Neural progenitor cell (in vitro differentiated cells): ENCODE data around the gene ITGBL1. TPM values are rescaled to one million over a fixed set of nuclear protein-coding genes. Genes with fewer than 3 reads are reported as not detected.

Experiments used
- DNase-seq: peaks from one replicate; pipeline ENCODE4 v3.0.0-alpha.2; 2016; ENCODE audit warnings: low spot score
- H2AFZ ChIP-seq: fragments of 200-600 bp; sonication (generic); replicated peaks from 2 replicates; pipeline ENCODE4 v1.6.1; 2016; ENCODE audit warnings: antibody characterized with exemption
- H3F3A ChIP-seq: fragments of 200-600 bp; sonication (generic); 2 replicates; pipeline ENCODE4 v1.6.1; 2016; ENCODE audit warnings: antibody characterized with exemption, low read depth
- H3K27ac ChIP-seq: fragments of 200-600 bp; sonication (generic); 2 replicates; pipeline ENCODE4 v1.5.1; 2016; ENCODE audit warnings: mild to moderate bottlenecking
- H3K27me3 ChIP-seq: fragments of 200-600 bp; sonication (generic); 2 replicates; pipeline ENCODE4 v1.6.1; 2016; ENCODE audit warnings: mild to moderate bottlenecking, moderate library complexity
- H3K36me3 ChIP-seq: fragments of 200-600 bp; sonication (generic); 2 replicates; pipeline ENCODE4 v1.5.1; 2016
- H3K4me1 ChIP-seq: fragments of 200-600 bp; sonication (generic); 2 replicates; pipeline ENCODE4 v1.6.1; 2016; ENCODE audit warnings: mixed run types
- H3K4me2 ChIP-seq: fragments of 200-600 bp; sonication (generic); 2 replicates; pipeline ENCODE4 v1.6.1; 2016
- H3K4me3 ChIP-seq: fragments of 200-600 bp; sonication (generic); 2 replicates; pipeline ENCODE4 v1.5.1; 2016
- H3K79me2 ChIP-seq: fragments of 200-600 bp; sonication (generic); 2 replicates; pipeline ENCODE4 v1.6.1; 2016; ENCODE audit warnings: low read depth
- H3K9ac ChIP-seq: fragments of 200-600 bp; sonication (generic); 2 replicates; pipeline ENCODE4 v1.6.1; 2016
- H3K9me3 ChIP-seq: fragments of 200-600 bp; sonication (generic); 2 replicates; pipeline ENCODE4 v1.5.1; 2016; ENCODE audit warnings: low read depth
- H4K20me1 ChIP-seq: fragments of 200-600 bp; sonication (generic); 2 replicates; pipeline ENCODE4 v1.6.1; 2016; ENCODE audit warnings: low read depth
- H3K27ac Mint-ChIP-seq: 3 replicates; pipeline ENCODE4 v1.8.0; 2021; ENCODE audit warnings: mixed read lengths
- H3K27me3 Mint-ChIP-seq: 2 replicates; pipeline ENCODE4 v1.8.0; 2022; ENCODE audit warnings: low read depth, mild to moderate bottlenecking, inconsistent platforms, moderate library complexity, mixed read lengths; ENCODE audit not compliant: insufficient read depth
- H3K36me3 Mint-ChIP-seq: 3 replicates; pipeline ENCODE4 v1.8.0; 2021; ENCODE audit warnings: mixed read lengths
- H3K4me1 Mint-ChIP-seq: 3 replicates; pipeline ENCODE4 v1.8.0; 2021; ENCODE audit warnings: mixed read lengths
- H3K4me3 Mint-ChIP-seq: 3 replicates; pipeline ENCODE4 v1.8.0; 2021; ENCODE audit warnings: mild to moderate bottlenecking, moderate library complexity, mixed read lengths
- H3K9me3 Mint-ChIP-seq: 3 replicates; pipeline ENCODE4 v1.8.0; 2020; ENCODE audit warnings: mixed read lengths
- CTCF ChIP-seq: fragments of 200-600 bp; sonication (generic); IDR thresholded peaks from 2 replicates; pipeline ENCODE4 v1.5.1; 2017; ENCODE audit warnings: antibody characterized with exemption, mild to moderate bottlenecking
- EZH2 ChIP-seq: fragments of 200-600 bp; sonication (generic); IDR thresholded peaks from 2 replicates; pipeline ENCODE4 v1.6.1; 2017; ENCODE audit warnings: antibody characterized with exemption, mild to moderate bottlenecking, moderate library complexity
- EZH2phosphoT487 ChIP-seq: fragments of 200-600 bp; sonication (generic); IDR thresholded peaks from 2 replicates; pipeline ENCODE4 v1.6.1; 2017; ENCODE audit warnings: antibody characterized with exemption
- total RNA-seq: library from RNA; depleted of rRNA; stranded (reverse); fragments of >200 nt; gene quantifications from 2 replicates; pipeline ENCODE4 v1.2.3, GENCODE V29; 2015; ENCODE audit warnings: low replicate concordance

The ITGBL1 gene
- total RNA-seq, 1 donor from 2014 or later = not detected

GRCh38 chr13:101474419-101474957, 22.0 kb downstream of the ITGBL1 start:
- no peaks in the 10 kb centered on the region for H3K27me3 ChIP-seq
- H3K27me3 Mint-ChIP-seq = no peaks in the 10 kb centered on the region
- H3F3A ChIP-seq = no peaks in the 10 kb centered on the region
- H3K4me1 Mint-ChIP-seq = no peaks in the 10 kb centered on the region
- H4K20me1 ChIP-seq = no peaks in the 10 kb centered on the region
- DNase-seq = peak; percentile 80
- H2AFZ ChIP-seq = peak overlapping the region; percentile 74
- no peaks in the 10 kb centered on the region for H3K36me3 ChIP-seq
- H3K4me1 ChIP-seq = peaks cover 7% of the 10 kb centered on the region
- H3K9ac ChIP-seq = no peak overlapping the region
- no peak overlapping the region for H3K4me3 Mint-ChIP-seq
- no peak overlapping the region for H3K27ac Mint-ChIP-seq
- H3K4me2 ChIP-seq = no peak overlapping the region
- H3K27ac ChIP-seq = no peak overlapping the region
- no peaks in the 10 kb centered on the region for H3K9me3 Mint-ChIP-seq
- H3K79me2 ChIP-seq = no peaks in the 10 kb centered on the region
- no peak overlapping the region for H3K4me3 ChIP-seq
- TF ChIP-seq CTCF (peak; percentile 79), EZH2phosphoT487 (no peak), EZH2 (no peak)
- H3K36me3 Mint-ChIP-seq = no peaks in the 10 kb centered on the region
- no peaks in the 10 kb centered on the region for H3K9me3 ChIP-seq

GRCh38 chr13:101475536-101475935, 23.1 kb downstream of the ITGBL1 start:
- H3K79me2 ChIP-seq = no peaks in the 10 kb centered on the region
- no peak overlapping the region for H3K27ac ChIP-seq
- DNase-seq = no peak

GRCh38 chr13:101481421-101481820, 28.9 kb downstream of the ITGBL1 start:
- no peaks in the 10 kb centered on the region for H3K27me3 Mint-ChIP-seq
- Histone ChIP-seq H3K4me2 (no peak overlapping the region), H3K9ac (no peak overlapping the region), H4K20me1 (no peaks in the 10 kb centered on the region), H3K36me3 (no peaks in the 10 kb centered on the region), H3K27ac (no peak overlapping the region), H3K4me3 (no peak overlapping the region), H2AFZ (no peak overlapping the region), H3K4me1 (no peaks in the 10 kb centered on the region), H3K9me3 (no peaks in the 10 kb centered on the region), H3F3A (no peaks in the 10 kb centered on the region), H3K79me2 (no peaks in the 10 kb centered on the region), H3K27me3 (no peaks in the 10 kb centered on the region)
- TF ChIP-seq EZH2 (no peak), EZH2phosphoT487 (no peak), CTCF (no peak)
- no peaks in the 10 kb centered on the region for H3K4me1 Mint-ChIP-seq
- no peaks in the 10 kb centered on the region for H3K36me3 Mint-ChIP-seq
- no peak overlapping the region for H3K27ac Mint-ChIP-seq
- DNase-seq = no peak
- no peaks in the 10 kb centered on the region for H3K9me3 Mint-ChIP-seq
- H3K4me3 Mint-ChIP-seq = no peak overlapping the region

More at GRCh38 chr13:101475536-101475935, 23.1 kb downstream of the ITGBL1 start:
- no peaks in the 10 kb centered on the region for H4K20me1 ChIP-seq
- H3K9me3 ChIP-seq = no peaks in the 10 kb centered on the region
- H3K4me2 ChIP-seq = no peak overlapping the region
- no peaks in the 10 kb centered on the region for H3K27me3 Mint-ChIP-seq
- H3K27ac Mint-ChIP-seq = no peak overlapping the region
- no peaks in the 10 kb centered on the region for H3K36me3 Mint-ChIP-seq
- no peak overlapping the region for H3K4me3 Mint-ChIP-seq
- H3F3A ChIP-seq = no peaks in the 10 kb centered on the region
- H3K9ac ChIP-seq = no peak overlapping the region
- H3K36me3 ChIP-seq = no peaks in the 10 kb centered on the region
- H2AFZ ChIP-seq = no peak overlapping the region
- peaks cover 7% of the 10 kb centered on the region for H3K4me1 ChIP-seq
- no peaks in the 10 kb centered on the region for H3K4me1 Mint-ChIP-seq
- H3K27me3 ChIP-seq = no peaks in the 10 kb centered on the region
- H3K9me3 Mint-ChIP-seq = no peaks in the 10 kb centered on the region
- no peak for TF ChIP-seq EZH2
- no peak overlapping the region for H3K4me3 ChIP-seq

GRCh38 chr13:101486708-101487437, 34.4 kb downstream of the ITGBL1 start:
- Mint-ChIP-seq H3K9me3 (no peaks in the 10 kb centered on the region), H3K4me1 (no peaks in the 10 kb centered on the region), H3K27me3 (no peaks in the 10 kb centered on the region), H3K36me3 (no peaks in the 10 kb centered on the region), H3K27ac (no peak overlapping the region), H3K4me3 (no peak overlapping the region)
- DNase-seq = no peak
- no peaks in the 10 kb centered on the region for H3K79me2 ChIP-seq
- no peak overlapping the region for H3K4me2 ChIP-seq
- no peaks in the 10 kb centered on the region for H3K4me1 ChIP-seq
- TF ChIP-seq EZH2 (no peak), CTCF (no peak), EZH2phosphoT487 (no peak)
- no peak overlapping the region for H3K4me3 ChIP-seq
- H3F3A ChIP-seq = no peaks in the 10 kb centered on the region
- no peaks in the 10 kb centered on the region for H3K9me3 ChIP-seq
- no peak overlapping the region for H3K27ac ChIP-seq
- no peaks in the 10 kb centered on the region for H4K20me1 ChIP-seq
- H2AFZ ChIP-seq = no peak overlapping the region
- H3K9ac ChIP-seq = no peak overlapping the region
- no peaks in the 10 kb centered on the region for H3K27me3 ChIP-seq
- no peaks in the 10 kb centered on the region for H3K36me3 ChIP-seq
